ENCODE results near the gene THG1L. TPM values are rescaled to one million over a fixed set of nuclear protein-coding genes. Genes with fewer than 3 reads are reported as not detected.

THG1L gene
- total and polyA plus RNA-seq, 2 experiments from 2014 or later, result 12.2 to 13.8 TPM

GRCh38 chr5:157731272-157732129, at the start of gene THG1L (continued):
- no peak for TF ChIP-seq NANOG (IDR thresholded peaks at IDR 0.05; ENCODE audit: borderline replicate concordance)

- no peaks in the 10 kb centered on the region for H3F3A ChIP-seq (replicated peaks; ENCODE audit: low read depth)
- no peak overlapping the region for H3K4me2 ChIP-seq
- H2AFZ ChIP-seq, result no peak overlapping the region
- H3K9me3 Mint-ChIP-seq, result no peaks in the 10 kb centered on the region
- peaks cover 7% of the 10 kb centered on the region for H3K27me3 Mint-ChIP-seq (ENCODE audit: insufficient read depth, low read depth, poor library complexity)
- H4K20me1 ChIP-seq (replicated peaks; ENCODE audit: insufficient read depth), result no peaks in the 10 kb centered on the region
- H3K36me3 ChIP-seq (ENCODE audit: insufficient read depth), result no peaks in the 10 kb centered on the region
- no peaks in the 10 kb centered on the region for H3K36me3 Mint-ChIP-seq (ENCODE audit: low read depth)
- H3K27me3 ChIP-seq (ENCODE audit: insufficient read depth), result no peaks in the 10 kb centered on the region
- no peak overlapping the region for H3K4me3 ChIP-seq
- no peaks in the 10 kb centered on the region for H3K4me1 Mint-ChIP-seq
- no peak overlapping the region for H3K27ac Mint-ChIP-seq
- ATAC-seq (no peak), DNase-seq (ENCODE audit: low spot score) (no peak)
- no peaks in the 10 kb centered on the region for H3K9me2 ChIP-seq (ENCODE audit: insufficient read depth)
- H3K4me1 ChIP-seq (ENCODE audit: insufficient read depth), result no peaks in the 10 kb centered on the region
- no peak overlapping the region for H3K4me3 Mint-ChIP-seq
- H3K27ac ChIP-seq (ENCODE audit: low read depth), result no peak overlapping the region
- H3K79me2 ChIP-seq (replicated peaks; ENCODE audit: insufficient read depth), result no peaks in the 10 kb centered on the region
- TF ChIP-seq, protein P1, sequence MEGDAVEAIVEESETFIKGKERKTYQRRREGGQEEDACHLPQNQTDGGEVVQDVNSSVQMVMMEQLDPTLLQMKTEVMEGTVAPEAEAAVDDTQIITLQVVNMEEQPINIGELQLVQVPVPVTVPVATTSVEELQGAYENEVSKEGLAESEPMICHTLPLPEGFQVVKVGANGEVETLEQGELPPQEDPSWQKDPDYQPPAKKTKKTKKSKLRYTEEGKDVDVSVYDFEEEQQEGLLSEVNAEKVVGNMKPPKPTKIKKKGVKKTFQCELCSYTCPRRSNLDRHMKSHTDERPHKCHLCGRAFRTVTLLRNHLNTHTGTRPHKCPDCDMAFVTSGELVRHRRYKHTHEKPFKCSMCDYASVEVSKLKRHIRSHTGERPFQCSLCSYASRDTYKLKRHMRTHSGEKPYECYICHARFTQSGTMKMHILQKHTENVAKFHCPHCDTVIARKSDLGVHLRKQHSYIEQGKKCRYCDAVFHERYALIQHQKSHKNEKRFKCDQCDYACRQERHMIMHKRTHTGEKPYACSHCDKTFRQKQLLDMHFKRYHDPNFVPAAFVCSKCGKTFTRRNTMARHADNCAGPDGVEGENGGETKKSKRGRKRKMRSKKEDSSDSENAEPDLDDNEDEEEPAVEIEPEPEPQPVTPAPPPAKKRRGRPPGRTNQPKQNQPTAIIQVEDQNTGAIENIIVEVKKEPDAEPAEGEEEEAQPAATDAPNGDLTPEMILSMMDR (conservative IDR thresholded peaks at IDR 0.05; ENCODE audit: low read depth in 2 of 2), result no peak
- TF ChIP-seq REST (IDR thresholded peaks at IDR 0.05; ENCODE audit: unreplicated experiment) (no peak), EZH2phosphoT487 (IDR thresholded peaks at IDR 0.05; ENCODE audit: unreplicated experiment) (no peak), NANOG (IDR thresholded peaks at IDR 0.05; ENCODE audit: borderline replicate concordance) (no peak), EZH2 (IDR thresholded peaks at IDR 0.05; ENCODE audit: low read depth, unreplicated experiment) (no peak), ZNF114 (CRISPR knock-in tag; IDR thresholded peaks at IDR 0.05) (no peak), ZNF331 (CRISPR knock-in tag; IDR thresholded peaks at IDR 0.05; ENCODE audit: low read depth) (no peak), CREB1 (CRISPR knock-in tag; IDR thresholded peaks at IDR 0.05; ENCODE audit: low read depth) (no peak), POLR2AphosphoS5 (IDR thresholded peaks at IDR 0.05; ENCODE audit: low read depth) (no peak), JUNB (IDR thresholded peaks at IDR 0.05; ENCODE audit: unreplicated experiment) (no peak), STAT1 (IDR thresholded peaks at IDR 0.05; ENCODE audit: unreplicated experiment) (no peak)
- TF ChIP-seq, protein P2, sequence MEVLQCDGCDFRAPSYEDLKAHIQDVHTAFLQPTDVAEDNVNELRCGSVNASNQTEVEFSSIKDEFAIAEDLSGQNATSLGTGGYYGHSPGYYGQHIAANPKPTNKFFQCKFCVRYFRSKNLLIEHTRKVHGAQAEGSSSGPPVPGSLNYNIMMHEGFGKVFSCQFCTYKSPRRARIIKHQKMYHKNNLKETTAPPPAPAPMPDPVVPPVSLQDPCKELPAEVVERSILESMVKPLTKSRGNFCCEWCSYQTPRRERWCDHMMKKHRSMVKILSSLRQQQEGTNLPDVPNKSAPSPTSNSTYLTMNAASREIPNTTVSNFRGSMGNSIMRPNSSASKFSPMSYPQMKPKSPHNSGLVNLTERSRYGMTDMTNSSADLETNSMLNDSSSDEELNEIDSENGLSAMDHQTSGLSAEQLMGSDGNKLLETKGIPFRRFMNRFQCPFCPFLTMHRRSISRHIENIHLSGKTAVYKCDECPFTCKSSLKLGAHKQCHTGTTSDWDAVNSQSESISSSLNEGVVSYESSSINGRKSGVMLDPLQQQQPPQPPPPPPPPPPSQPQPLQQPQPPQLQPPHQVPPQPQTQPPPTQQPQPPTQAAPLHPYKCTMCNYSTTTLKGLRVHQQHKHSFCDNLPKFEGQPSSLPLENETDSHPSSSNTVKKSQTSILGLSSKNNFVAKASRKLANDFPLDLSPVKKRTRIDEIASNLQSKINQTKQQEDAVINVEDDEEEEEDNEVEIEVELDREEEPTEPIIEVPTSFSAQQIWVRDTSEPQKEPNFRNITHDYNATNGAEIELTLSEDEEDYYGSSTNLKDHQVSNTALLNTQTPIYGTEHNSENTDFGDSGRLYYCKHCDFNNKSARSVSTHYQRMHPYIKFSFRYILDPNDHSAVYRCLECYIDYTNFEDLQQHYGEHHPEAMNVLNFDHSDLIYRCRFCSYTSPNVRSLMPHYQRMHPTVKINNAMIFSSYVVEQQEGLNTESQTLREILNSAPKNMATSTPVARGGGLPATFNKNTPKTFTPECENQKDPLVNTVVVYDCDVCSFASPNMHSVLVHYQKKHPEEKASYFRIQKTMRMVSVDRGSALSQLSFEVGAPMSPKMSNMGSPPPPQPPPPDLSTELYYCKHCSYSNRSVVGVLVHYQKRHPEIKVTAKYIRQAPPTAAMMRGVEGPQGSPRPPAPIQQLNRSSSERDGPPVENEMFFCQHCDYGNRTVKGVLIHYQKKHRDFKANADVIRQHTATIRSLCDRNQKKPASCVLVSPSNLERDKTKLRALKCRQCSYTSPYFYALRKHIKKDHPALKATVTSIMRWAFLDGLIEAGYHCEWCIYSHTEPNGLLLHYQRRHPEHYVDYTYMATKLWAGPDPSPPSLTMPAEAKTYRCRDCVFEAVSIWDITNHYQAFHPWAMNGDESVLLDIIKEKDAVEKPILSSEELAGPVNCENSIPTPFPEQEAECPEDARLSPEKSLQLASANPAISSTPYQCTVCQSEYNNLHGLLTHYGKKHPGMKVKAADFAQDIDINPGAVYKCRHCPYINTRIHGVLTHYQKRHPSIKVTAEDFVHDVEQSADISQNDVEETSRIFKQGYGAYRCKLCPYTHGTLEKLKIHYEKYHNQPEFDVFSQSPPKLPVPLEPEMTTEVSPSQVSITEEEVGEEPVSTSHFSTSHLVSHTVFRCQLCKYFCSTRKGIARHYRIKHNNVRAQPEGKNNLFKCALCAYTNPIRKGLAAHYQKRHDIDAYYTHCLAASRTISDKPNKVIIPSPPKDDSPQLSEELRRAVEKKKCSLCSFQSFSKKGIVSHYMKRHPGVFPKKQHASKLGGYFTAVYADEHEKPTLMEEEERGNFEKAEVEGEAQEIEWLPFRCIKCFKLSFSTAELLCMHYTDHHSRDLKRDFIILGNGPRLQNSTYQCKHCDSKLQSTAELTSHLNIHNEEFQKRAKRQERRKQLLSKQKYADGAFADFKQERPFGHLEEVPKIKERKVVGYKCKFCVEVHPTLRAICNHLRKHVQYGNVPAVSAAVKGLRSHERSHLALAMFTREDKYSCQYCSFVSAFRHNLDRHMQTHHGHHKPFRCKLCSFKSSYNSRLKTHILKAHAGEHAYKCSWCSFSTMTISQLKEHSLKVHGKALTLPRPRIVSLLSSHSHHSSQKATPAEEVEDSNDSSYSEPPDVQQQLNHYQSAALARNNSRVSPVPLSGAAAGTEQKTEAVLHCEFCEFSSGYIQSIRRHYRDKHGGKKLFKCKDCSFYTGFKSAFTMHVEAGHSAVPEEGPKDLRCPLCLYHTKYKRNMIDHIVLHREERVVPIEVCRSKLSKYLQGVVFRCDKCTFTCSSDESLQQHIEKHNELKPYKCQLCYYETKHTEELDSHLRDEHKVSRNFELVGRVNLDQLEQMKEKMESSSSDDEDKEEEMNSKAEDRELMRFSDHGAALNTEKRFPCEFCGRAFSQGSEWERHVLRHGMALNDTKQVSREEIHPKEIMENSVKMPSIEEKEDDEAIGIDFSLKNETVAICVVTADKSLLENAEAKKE (CRISPR knock-in tag; IDR thresholded peaks at IDR 0.05), result no peak
These were observed 49.0 kb upstream of the THG1L start for GRCh38 chr5:157682257-157682656.
